ENCODE data around the gene PPP2CA. TPM values are rescaled to one million over a fixed set of nuclear protein-coding genes. Genes with fewer than 3 reads are reported as not detected.
"Not testable (repeated sequence)": the region's sequence is repeated elsewhere in the genome, so short reads cannot be mapped to it uniquely, and the experiment has no call there.

The PPP2CA gene
- total RNA-seq = 214 TPM
- long read RNA-seq, full-length matches to known transcripts = 410 of 440 reads
- long read RNA-seq, partial matches to known transcripts = 10 of 440 reads
- long read RNA-seq, other reads (novel, unspliced or antisense) = 20 of 440 reads

GRCh38 chr5:134225780-134226440, at the start of gene PPP2CA:
PPP2CA (minus strand) TSS chr5:134226073; CDS start chr5:134225861, 212 bp downstream.
- intact Hi-C loops (cut with DNase I) = loop anchor here (1.0 to 2.0 kb wide), 2 partner anchors 17 to 49 kb away; partner anchors contain the start of gene SKP1
- DNase-seq (ENCODE audit: low spot score) = peak; percentile 100

DNA sequence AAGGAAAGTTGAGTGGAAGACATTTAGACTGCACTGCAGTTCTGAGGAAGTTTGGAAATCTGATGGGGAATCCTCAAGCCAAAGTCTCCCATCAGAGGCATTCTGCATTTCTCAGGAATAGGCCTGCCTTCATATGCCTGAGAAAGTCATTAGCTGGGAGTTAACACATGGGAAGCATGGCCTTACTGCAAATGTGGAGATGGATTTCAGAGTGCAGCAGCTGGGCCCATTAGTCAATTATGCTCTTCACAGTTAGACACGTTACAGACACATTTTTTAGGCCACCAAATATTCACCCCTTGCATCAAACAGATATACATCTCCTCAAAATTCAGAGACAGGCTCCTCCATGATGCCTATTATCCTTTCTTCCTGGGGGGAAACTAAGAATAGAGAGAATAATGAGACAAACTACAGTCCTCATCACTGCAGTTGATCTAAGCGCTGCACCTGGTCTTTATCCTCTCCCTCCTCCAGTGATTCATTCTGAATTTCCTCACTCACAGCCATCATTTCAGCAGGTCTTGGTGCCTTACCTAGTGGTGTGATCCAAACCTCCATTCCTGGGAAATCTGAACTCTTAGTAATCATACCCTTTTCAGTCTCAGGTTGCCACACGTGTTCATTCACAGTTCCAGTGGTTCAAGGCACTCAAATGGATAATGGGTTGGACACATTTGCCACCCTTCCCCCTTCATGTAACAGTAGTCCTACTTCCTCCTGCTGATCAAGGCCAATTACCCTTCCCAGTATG, 47.9 kb upstream of the PPP2CA start:
- DNase-seq (ENCODE audit: low spot score) = no peak
- intact Hi-C loops (cut with DNase I) = no loop called here

DNA sequence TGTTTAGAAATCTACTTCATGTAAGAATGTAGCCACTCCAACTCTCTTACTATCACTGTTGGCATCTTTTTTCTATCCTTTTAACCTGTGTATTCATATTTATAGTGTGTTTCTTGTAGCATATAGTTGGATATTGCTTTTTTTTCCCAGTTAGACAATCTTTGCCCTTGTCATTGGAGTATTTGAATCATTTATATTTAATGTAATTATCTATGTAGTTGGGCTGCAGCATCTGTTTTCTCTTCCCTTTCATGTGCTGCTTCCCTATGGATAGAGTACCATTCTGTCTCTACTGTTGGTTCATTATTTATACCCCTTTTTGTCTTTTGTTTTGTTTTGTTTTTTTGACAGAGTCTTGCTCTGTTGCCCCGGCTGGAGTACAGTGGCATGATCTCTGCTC, 45.2 kb upstream of the PPP2CA start:
- intact Hi-C loops (cut with DNase I) = no loop called here
- DNase-seq (ENCODE audit: low spot score) = no peak

DNA sequence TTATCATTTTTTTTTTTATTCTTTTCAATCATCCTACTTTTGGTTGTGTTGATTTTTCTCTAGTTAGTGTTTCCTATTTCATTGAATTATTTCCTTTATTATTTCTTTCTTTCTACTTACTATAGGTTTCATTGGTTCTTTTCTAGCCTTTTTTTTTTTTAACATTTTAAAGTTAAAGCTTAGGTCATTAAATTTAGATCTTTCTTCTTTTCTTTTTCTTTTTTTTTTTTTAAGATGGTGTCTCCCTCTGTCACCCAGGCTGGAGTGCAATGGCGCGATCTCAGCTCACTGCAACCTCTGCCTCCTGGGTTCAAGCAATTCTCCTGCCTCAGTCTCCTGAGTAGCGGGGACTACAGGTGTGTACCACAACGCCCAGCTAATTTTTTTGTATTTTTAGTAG, 43.0 kb upstream of the PPP2CA start:
- no peak for DNase-seq (ENCODE audit: low spot score)
- intact Hi-C loops (cut with DNase I) = no loop called here

DNA sequence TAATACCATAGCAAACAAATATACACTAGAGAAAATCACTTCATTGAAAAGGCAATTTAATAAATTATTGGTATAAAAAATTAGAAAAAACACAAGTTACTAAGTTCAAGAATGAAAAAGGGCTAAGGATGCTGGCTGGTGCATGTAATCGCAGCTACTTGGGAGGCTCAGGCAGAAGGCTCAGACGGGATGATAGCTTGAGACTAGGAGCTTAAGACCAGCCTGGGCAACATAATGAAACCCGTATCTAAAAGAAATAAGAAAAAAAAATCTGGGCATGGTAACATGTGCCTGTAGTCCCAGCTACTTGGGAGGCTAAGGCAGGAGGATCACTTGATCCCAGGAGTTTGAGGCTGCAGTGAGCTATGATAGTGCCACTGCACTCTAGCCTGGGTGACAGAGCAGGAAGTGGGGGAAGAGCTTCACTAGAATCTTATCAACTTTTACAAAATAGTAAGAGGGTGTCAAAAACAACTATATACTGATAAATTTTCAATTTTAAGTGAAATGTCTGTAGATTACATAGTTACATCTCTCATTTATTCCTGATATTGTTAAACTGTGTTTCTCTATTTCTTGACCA, 42.2 kb upstream of the PPP2CA start:
- intact Hi-C loops (cut with DNase I) = no loop called here

DNA sequence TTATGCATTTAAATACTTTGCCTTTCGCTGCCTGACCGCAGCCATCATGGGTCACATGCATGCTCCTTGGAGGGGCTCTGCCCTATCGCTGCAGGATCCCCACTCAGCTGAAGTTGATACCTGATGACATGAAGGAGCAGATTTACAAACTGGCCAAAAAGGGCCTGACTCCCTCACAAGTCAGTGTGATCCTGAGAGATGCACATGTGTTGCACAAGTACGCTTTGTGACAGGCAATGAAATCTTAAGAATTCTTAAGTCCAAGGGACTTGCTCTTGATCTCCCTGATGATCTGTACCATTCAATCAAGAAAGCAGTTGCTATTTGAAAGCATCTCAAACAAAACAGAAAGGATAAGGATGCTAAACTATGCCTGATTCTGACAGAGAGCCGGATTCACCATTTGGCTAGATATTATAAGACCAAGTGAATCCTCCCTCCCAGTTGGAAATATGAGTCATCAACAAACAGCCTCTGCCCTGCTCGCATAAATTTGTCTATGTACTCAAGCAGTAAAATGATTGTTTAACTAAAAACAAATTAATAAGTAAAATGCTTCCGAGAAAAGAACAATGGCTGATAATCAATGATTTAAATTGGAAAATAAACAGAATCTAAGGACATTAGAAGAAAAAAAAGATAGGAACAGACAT, 41.6 kb upstream of the PPP2CA start:
- DNase-seq (ENCODE audit: low spot score) = no peak
- intact Hi-C loops (cut with DNase I) = no loop called here

More for the DNA sequence above, 42.2 kb upstream of the PPP2CA start:
- DNase-seq (ENCODE audit: low spot score) = no peak

DNA sequence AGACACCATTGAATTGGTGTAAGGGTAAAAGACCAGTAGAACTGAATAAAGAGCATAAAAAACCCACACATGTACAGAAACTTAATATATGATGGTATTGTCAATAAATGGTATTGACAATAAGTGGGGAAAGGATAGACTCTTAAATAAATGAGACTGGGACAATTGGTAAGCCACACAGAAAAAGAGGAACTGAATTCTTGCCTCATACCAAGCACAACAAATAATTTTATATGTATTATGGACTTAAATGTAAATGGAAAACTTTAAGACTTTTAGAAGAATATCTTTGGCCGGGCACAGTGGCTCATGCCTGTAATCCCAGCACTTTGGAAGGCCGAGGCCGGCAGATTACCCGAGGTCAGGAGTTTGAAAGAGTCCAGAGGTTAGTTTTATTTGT, 37.9 kb upstream of the PPP2CA start:
- no peak for DNase-seq (ENCODE audit: low spot score)
- intact Hi-C loops (cut with DNase I) = no loop called here

DNA sequence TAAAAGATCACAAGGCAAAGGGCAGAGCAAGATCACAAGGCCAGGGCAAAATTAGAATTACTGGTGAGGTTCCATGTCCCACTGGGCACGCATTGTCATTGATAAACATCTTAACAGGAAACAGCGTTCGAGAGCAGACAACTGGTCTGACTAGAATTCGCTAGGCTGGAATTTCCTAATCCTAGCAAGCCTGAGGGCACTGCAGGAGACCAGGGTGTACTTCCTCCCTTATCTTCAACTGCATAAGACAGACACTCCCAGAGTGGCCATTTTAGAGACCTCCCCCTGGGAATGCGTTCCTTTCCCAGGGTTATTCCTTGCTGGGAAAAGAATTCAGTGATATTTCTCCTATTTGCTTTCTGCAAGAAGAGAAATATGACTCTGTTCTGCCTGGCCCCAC, 36.8 kb upstream of the PPP2CA start:
- intact Hi-C loops (cut with DNase I); DNase-seq (ENCODE audit: low spot score): not testable (repeated sequence)

DNA sequence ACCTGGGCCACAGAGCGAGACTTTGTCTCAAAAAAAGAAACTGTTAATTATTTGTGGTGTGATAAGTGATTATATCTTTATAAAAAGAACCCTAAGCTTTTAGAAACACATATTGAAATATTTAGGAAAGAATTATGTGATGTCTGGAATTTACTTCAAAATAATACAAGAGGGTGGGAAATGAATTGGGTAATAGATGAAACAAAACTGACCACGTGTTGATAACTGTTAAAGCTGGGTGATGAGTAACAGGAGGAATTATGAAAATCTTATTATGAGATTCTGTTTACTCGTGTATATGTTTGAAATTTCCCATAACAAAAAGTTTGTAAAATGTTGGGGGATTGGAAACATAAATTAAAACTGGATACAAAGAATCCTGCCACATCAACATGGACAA, 33.0 kb upstream of the PPP2CA start:
- intact Hi-C loops (cut with DNase I) = no loop called here
- no peak for DNase-seq (ENCODE audit: low spot score)

DNA sequence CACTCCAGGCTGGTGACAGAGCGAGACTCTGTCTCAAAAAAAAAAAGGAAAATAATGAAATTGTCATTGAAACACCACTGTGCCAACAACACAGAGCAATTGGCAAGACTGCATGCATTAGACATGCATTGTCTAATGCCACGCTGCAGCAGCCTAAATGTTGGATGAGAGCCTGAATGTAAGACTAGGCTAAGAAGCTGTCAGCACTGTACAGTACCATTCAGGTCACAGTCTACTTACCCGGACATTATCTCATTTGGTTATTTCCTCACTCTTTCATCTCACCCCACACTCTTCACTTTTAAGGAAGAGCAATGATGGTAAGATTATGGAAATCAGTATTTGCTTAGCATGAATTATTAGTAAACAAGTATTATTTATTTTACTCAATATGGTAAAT, 31.3 kb upstream of the PPP2CA start:
- intact Hi-C loops (cut with DNase I) = no loop called here
- DNase-seq (ENCODE audit: low spot score) = no peak

- DNase-seq (ENCODE audit: low spot score) = no peak
- intact Hi-C loops (cut with DNase I) = no loop called here
Measured at GRCh38 chr5:134255418-134256150, 29.7 kb upstream of the PPP2CA start.

DNA sequence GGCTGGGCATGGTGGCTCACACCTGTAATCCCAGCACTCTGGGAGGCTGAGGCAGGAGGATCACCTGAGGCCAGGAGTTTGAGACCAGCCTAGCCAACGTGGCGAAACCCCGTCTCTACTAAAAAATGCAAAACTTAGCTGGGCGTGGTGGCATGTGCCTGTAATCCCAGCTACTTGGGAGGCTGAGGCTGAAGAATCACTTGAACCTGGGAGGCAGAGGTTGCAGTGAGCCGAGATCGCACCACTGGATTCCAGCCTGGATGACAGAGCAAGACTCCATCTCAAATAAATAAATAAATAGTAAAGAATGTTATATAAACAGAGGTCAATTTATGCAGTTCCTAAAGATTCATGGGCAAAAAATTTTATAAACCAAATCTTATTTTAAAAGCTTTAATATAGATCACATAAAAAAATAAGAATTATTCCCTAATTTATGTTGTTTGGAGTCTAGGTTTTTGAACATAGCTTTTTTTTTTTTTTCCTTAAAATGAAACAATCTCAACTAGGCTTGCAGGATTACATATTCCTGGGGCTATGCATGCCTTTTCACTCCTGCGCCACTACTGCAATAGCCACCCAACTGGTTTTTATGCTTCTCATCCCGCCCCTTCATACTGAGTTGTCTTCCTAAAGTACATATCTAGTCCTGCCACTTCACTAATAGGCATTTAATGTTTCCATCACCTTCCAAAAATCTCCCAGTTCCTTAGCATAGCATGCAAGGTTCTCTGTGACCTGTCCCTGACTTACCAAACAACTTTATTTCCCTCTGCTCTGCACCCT, 27.7 kb upstream of the PPP2CA start:
- intact Hi-C loops (cut with DNase I) = loop anchor here (5.0 kb wide), 1 partner anchor 34 kb away; no protein-coding TSS in a partner anchor
- DNase-seq (ENCODE audit: low spot score) = not testable (repeated sequence)

- DNase-seq (ENCODE audit: low spot score) = no peak
- intact Hi-C loops (cut with DNase I) = loop anchor here (5.0 kb wide), 1 partner anchor 35 kb away; no protein-coding TSS in a partner anchor
Measured at GRCh38 chr5:134252671-134253070, 26.8 kb upstream of the PPP2CA start.

DNA sequence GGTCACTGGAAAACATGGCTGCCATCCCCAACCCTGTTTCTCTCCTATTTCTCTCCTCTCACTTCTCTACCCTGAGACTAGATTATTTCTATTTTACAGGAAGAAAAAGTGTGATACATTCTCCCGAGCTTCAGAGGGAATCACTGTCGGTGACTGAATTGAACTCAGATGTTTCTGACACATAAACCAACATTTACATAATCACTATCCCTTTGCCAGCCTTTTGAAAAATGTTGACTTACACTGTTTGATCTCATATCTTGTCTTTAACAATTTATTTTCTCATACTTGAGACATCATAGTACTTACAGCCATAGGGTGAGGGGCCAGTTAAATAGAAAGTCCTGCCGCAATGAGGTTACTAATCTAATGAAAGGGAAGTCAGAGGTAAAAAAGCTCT, 25.1 kb upstream of the PPP2CA start:
- intact Hi-C loops (cut with DNase I) = loop anchor here (5.0 kb wide), 1 partner anchor 36 kb away; no protein-coding TSS in a partner anchor
- DNase-seq (ENCODE audit: low spot score) = no peak

- intact Hi-C loops (cut with DNase I) = loop anchor here (5.0 kb wide), 1 partner anchor 38 kb away; no protein-coding TSS in a partner anchor
- no peak for DNase-seq (ENCODE audit: low spot score)
Measured at GRCh38 chr5:134249469-134250379, 23.9 kb upstream of the PPP2CA start.

DNA sequence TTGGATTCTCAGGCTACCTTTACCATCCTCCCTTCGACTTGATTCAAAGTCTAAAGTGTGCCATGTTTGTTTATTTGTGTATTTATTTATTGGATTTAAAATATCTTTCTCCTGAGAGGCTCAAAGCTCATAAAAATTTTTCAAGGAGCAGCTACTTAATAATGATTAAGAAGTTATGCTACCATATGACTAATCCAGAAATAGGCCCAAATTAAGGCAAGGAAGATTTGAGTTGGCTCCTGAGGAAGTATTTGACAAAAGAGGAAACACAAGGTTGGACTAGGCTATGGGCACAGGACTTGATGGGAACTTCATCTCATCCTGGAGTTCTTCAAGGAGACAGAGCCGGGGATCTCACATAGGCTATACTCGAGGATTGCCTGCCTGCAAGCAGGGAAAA, 22.4 kb upstream of the PPP2CA start:
- no peak for DNase-seq (ENCODE audit: low spot score)
- intact Hi-C loops (cut with DNase I) = no loop called here

DNA sequence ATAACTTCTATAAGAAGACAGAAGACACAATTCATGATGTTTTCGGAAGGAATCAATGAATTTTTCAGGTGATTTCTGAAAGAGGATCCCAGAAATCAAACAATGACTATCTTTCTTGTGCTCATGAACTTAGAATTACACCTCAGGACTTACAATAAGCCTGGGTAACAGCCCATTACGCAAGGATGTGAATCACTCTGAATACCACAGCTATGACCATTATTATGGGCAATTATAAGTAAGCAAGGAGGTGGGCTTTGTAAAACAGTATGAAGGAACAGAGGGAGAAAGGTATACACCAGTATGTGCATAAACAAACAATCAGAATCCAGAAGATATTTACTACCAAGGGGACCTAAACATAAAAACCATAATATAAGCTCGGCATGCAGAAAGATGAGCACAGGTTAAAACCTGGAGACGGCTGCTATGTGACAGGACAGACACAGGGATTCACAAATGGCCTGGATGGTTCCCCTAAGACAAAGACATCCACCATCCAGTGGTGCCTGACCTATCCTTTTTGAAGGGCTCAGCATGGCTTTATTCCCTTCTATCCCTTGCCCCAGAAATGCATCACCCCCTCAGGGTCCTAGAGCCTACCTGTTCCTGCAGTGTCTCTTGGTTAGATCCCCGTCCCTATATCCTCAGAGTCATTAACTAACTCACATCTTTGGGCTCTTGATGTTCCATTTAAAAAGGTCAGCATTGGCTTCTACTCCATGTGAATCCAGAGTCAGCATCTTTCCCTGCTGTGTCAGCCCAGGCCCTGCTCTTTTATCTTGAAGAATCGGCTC, 21.8 kb upstream of the PPP2CA start:
- no peak for DNase-seq (ENCODE audit: low spot score)
- intact Hi-C loops (cut with DNase I) = no loop called here
